Pancreas (tissue), 10 donors: ENCODE measurements around the gene SBNO2. TPM values are rescaled to one million over a fixed set of nuclear protein-coding genes. Genes with fewer than 3 reads are reported as not detected.

ENCODE experiments used
- ATAC-seq, 4 donors: fragments of 200-7000 bp; cut with Tn5 transposase; one replicate each; pipeline versions ENCODE4 v1.8.0 to v1.9.1; 2020; ENCODE audit warnings: mild to moderate bottlenecking in 4 of 4, moderate library complexity in 4 of 4
- DNase-seq, 6 donors: peaks; one replicate each; pipeline ENCODE4 v3.0.0-alpha.2; 2020
- FAIRE-seq: peaks from 2 replicates; lab custom pipeline; 2012; peaks lifted over from hg19 to GRCh38; lab: Jason Lieb, UNC
- H3K27ac ChIP-seq, 4 donors: fragments of 200-600 bp; sonication (generic); 1 replicate in 3 of 4; 2 replicates in 1 of 4; pipeline versions ENCODE4 v1.5.0 to v1.8.0; 2020
- H3K27me3 ChIP-seq, 4 donors: fragments of 200-600 bp; one replicate each; pipeline ENCODE4 v1.8.0; 2021
- H3K36me3 ChIP-seq, 3 donors: fragments of 200-600 bp; sonication (generic) in 1 of 3; one replicate each; pipeline versions ENCODE4 v1.5.0 to v1.8.0; 2020 to 2021
- H3K4me1 ChIP-seq, 3 donors: fragments of 200-600 bp; one replicate each; pipeline ENCODE4 v1.8.0; 2021
- H3K4me3 ChIP-seq, 4 donors: fragments of 200-600 bp; sonication (generic) in 2 of 4; one replicate each; pipeline versions ENCODE4 v1.5.0 to v1.8.0; 2020 to 2021
- H3K9me3 ChIP-seq, 4 donors: fragments of 200-600 bp; one replicate each; pipeline ENCODE4 v1.8.0; 2021
- WGBS, 2 donors: extraction: QIAGEN DNeasy Blood & Tissue Kit; methylation state at CpG; one replicate each; pipeline ENCODE4 v1.1.7; 2013; 5-methylcytosine and 5-hydroxymethylcytosine counted together
- intact Hi-C, 3 donors: fragments of 100-400 bp; cut with DNase I; formaldehyde crosslinking; loops; one replicate each; pipeline versions ENCODE4 v1.11.1 to v1.14.2; 2022
- polyA plus RNA-seq, 2 donors: library from polyadenylated mRNA; stranded (reverse); fragments of 200-250 nt; gene quantifications; one replicate each; pipeline ENCODE4 v1.2.3, GENCODE V29; 2013
- total RNA-seq, 6 donors: library from RNA; stranded (reverse); fragmentation: NEBNext Ultra II Directional in 4 of 6; extraction: Animal tissue kit (Norgen Biotek cat#: 25700) in 4 of 6; gene quantifications; one replicate each; pipeline versions ENCODE4 v1.2.1 to v1.2.4, GENCODE V29; 2021 to 2023
- TF ChIP-seq, protein P1 (sequence below), 4 donors: fragments of 200-600 bp; sonication (generic) in 3 of 4; IDR thresholded peaks; one replicate each; pipeline versions ENCODE4 v1.5.0 to v1.8.0; 2021; ENCODE audit warnings: antibody characterized with exemption in 4 of 4
- donor health status: healthy with polysubstance abuse.
- donor health status: DM: no; HTN: no; CAD: no; lungs with moderate emphysema.
- donor health status: DM: no; HTN: no; CAD: no.
- donor health status: control.
- donor health status: control.
- donor health status: Bipolar disorder and iron deficiency.
- donor health status: DM: yes; HTN: yes; CAD: no.
- donor health status: DM: no; HTN: no; CAD: no.
- donor health status: DM: no; HTN: no; CAD: no.
- donor health status: DM: yes; HTN: yes; CAD: no.

The SBNO2 gene
- total and polyA plus RNA-seq, 8 donors, result 16.8 to 53.9 (median 27.4) TPM

DNA sequence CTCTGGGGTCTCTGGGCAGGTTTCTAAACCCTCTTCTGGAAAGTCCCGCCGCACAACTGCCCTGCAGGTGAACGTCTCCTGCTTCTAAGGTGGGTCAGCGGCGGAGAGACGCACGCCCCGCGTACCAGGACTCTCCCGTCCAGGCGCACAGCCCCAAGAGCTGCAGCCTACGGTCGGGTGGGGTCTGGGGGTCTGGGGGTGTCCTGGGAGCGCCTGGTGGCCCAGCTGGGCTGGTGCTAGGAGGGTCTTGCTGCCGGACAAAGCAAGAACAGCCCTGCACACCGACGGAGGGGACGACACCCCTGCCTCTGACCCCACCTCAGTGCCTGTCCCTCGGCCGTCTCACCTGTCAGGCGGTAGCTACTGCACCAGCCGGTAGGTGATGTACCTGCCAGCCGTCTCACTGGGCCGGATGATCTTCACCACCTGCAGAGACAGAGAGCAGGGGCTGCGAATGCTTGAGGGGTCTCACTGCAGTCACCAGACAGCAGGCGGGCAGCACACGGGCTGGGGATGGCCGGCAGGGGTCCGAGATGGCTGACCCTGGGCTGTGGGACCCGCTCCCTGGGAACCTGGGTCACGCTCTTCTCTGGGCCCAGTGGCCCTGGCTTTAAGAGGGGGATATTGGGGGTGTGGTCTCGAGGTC is 84.8 kb downstream of the SBNO2 start:
- H3K36me3 ChIP-seq, result peaks cover 0 to 23% (median 16%) of the 10 kb centered on the region in 3 donors

DNA sequence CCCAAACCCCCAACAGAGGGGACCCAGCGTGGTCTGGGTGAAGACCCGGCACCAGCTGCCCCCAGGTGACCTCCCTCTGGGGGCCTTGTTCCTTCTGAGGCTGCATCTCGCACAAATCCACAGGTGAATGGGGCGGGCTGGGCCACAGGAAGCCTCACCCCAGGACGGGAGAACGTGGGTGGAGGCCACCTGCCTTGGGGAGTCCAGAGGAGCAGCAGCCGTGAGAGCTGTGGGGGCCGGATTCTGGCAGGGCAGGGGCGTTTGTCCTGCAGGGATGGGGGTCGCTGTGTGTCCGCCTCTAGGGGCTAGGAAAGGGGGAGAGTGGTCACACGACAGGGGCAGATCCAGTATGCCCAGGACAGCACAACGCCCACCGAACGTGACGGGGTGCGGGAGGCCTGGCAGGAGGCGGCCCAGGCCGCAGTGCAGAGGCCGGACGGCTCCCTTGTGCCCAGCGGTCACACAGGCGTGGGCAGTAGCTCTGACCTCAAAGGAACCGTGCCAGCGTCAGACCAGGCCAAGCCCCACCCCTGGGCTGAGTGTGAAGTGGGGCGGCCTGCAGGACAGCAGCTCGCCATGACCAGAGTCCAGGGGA is 85.6 kb downstream of the SBNO2 start:
- intact Hi-C loops, result no loop called here
- Histone ChIP-seq H3K27ac (peak overlapping the region in 2 of 4 donors; percentile 33 to 44), H3K36me3 (peaks cover 0 to 23% (median 16%) of the 10 kb centered on the region in 3 donors), H3K4me1 (peaks cover 0 to 4% (median 0%) of the 10 kb centered on the region in 3 donors), H3K9me3 (no peaks in the 10 kb centered on the region), H3K4me3 (no peak overlapping the region), H3K27me3 (no peaks in the 10 kb centered on the region)
- ATAC-seq, result peak in 3 of 4 donors; percentile 3 to 49 (median 44)
- peak in 2 of 6 donors; percentile 42 to 77 for DNase-seq
- FAIRE-seq, result no peak
- 88 to 94% methylated on average over 25 to 27 of the region's 27 CpGs for WGBS, 2 donors
- TF ChIP-seq, protein P1, sequence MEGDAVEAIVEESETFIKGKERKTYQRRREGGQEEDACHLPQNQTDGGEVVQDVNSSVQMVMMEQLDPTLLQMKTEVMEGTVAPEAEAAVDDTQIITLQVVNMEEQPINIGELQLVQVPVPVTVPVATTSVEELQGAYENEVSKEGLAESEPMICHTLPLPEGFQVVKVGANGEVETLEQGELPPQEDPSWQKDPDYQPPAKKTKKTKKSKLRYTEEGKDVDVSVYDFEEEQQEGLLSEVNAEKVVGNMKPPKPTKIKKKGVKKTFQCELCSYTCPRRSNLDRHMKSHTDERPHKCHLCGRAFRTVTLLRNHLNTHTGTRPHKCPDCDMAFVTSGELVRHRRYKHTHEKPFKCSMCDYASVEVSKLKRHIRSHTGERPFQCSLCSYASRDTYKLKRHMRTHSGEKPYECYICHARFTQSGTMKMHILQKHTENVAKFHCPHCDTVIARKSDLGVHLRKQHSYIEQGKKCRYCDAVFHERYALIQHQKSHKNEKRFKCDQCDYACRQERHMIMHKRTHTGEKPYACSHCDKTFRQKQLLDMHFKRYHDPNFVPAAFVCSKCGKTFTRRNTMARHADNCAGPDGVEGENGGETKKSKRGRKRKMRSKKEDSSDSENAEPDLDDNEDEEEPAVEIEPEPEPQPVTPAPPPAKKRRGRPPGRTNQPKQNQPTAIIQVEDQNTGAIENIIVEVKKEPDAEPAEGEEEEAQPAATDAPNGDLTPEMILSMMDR (IDR thresholded peaks at IDR 0.05), result no peak

More for the DNA sequence above, 84.8 kb downstream of the SBNO2 start:
- Histone ChIP-seq H3K27ac (no peak overlapping the region), H3K27me3 (no peaks in the 10 kb centered on the region), H3K4me3 (no peak overlapping the region), H3K4me1 (peaks cover 0 to 8% (median 0%) of the 10 kb centered on the region in 3 donors), H3K9me3 (no peaks in the 10 kb centered on the region)
- FAIRE-seq, result no peak
- ATAC-seq, result no peak
- 93% methylated on average over 32 of the region's 32 CpGs for WGBS, 2 donors
- peak in 2 of 6 donors; percentile 34 to 73 for DNase-seq
- TF ChIP-seq, protein P1 (IDR thresholded peaks at IDR 0.05), result no peak
- intact Hi-C loops, result no loop called here

DNA sequence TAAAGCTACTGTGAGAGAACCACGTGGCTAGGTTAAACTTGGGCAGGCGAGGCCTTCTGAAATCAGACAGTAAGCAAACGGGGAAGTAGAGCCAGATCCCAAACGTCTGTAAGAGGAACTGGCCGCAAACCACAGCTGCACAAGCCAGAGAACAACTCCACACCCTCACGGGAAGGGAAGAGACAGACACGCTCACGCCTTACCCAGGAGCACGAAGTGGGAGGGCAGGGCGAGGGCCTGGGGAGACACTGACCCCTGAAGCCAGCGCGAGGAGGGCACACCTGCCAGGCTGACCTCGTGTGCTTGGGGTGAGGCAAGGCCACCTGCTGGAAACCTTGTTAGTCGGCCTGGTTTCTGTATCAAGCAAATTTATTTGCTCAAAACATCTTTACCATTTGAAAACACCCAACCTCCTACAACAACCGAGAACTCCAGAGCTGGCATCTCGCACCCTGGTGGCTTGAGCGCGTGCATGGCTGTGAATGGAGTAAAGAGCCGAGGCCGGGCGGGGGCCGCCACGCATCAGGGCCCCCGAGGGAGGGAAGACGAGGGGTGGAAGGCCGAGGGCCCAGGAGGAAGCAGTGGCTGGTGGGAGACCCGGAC is 86.2 kb downstream of the SBNO2 start:
- H3K4me1 ChIP-seq, result peaks cover 0 to 7% (median 0%) of the 10 kb centered on the region in 3 donors
- no peak for FAIRE-seq
- DNase-seq, result peak in 2 of 6 donors; percentile 25 to 66
- ATAC-seq, result peak in 3 of 4 donors; percentile 3 to 62 (median 36)
- TF ChIP-seq, protein P1 (IDR thresholded peaks at IDR 0.05), result no peak
- peaks cover 0 to 23% (median 16%) of the 10 kb centered on the region in 3 donors for H3K36me3 ChIP-seq
- WGBS, 2 donors, result 76 to 79% methylated on average over 27 of the region's 27 CpGs
- intact Hi-C loops, result no loop called here
- no peak overlapping the region for H3K4me3 ChIP-seq
- H3K9me3 ChIP-seq, result no peaks in the 10 kb centered on the region
- H3K27me3 ChIP-seq, result no peaks in the 10 kb centered on the region
- peak overlapping the region in 2 of 4 donors; percentile 33 to 44 for H3K27ac ChIP-seq

- 85% methylated on average over 21 of the region's 21 CpGs for WGBS, 2 donors
- no peak for ATAC-seq
- H3K36me3 ChIP-seq, result peaks cover 0 to 19% (median 16%) of the 10 kb centered on the region in 3 donors
- TF ChIP-seq, protein P1 (IDR thresholded peaks at IDR 0.05), result no peak
- no peak overlapping the region for H3K4me3 ChIP-seq
- DNase-seq, result peak in 1 of 6 donors; percentile 60
- FAIRE-seq, result no peak
- intact Hi-C loops, result no loop called here
- H3K9me3 ChIP-seq, result no peaks in the 10 kb centered on the region
- no peak overlapping the region for H3K27ac ChIP-seq
- peaks cover 0 to 7% (median 0%) of the 10 kb centered on the region in 3 donors for H3K4me1 ChIP-seq
- H3K27me3 ChIP-seq, result no peaks in the 10 kb centered on the region
Observed at GRCh38 chr19:1086613-1087012, 87.5 kb downstream of the SBNO2 start.
